NCI-H1417 treated with DMSO at 0.1 percent for 48 hours (cell line): Measurements from ENCODE around the gene CNP.

ENCODE experiments used
- DNase-seq: peaks from one replicate; lab custom pipeline; 2025; lab: John Stamatoyannopoulos, UW

Gene CNP

DNA sequence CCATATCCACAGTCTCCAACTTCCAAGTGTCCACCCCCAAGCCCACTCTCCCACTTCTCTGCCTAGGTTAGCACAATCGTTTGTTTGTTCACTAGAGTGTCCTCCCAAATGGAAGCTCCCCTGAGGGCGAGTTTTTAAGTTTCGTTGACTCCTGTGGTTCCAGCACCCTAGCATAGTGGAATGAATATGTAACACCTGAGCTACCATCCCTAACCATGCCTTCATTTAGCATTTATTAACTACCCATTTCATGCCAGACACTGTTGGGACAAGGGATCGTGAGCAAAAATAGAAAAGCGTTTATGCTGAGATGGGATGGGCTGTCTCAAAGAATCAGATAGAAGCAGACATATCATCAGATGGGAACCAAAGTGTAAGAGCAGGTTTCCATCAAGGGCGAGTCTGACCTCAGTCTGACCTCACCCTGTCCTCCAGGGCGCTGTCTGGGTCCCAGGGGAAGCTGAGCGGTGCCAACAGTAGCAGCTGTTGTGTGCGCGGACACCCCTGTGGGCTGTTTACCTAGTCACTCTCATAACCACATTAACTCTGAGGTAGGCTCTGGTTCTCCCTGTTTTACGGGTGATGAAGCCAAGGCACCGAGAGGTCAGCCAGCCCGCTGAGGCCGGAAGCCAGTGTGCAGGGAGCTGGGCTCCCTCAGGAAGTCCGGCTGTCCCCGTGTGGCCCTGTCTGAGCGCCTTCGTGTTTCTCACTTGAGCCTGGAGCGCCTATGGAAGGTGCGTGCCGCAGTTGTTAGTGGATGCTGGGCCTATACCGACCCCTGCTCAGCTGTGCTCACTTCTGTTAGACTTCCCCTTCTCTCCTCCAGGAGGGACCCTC lies 6.2 kb downstream of the CNP start:
- no peak for DNase-seq

DNA sequence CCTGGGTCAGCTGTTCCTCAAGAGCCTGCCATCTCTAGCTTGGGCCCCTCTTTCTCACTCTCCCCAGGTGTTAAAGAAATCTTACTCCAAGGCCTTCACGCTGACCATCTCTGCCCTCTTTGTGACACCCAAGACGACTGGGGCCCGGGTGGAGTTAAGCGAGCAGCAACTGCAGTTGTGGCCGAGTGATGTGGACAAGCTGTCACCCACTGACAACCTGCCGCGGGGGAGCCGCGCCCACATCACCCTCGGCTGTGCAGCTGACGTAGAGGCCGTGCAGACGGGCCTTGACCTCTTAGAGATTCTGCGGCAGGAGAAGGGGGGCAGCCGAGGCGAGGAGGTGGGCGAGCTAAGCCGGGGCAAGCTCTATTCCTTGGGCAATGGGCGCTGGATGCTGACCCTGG lies 6.8 kb downstream of the CNP start:
- no peak for DNase-seq

DNA sequence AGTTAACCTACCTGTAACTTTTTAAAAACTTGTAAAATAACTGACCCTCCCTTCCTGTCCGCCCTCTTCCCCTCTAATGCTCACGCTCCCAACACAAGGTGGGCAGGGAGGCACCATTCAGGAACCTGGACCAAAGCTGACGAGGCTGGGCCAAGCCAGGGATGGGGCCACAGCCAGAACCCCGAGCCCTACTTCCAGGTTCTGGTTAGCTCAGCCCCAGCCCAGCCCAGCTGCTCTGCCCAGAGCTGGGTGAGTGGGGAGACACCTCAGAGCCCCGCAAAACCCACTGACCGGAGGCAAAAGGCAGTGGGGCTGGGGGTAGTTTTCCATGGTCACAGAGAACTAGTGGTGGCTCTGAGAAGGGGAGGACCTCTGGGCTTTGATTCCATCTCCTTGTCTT lies 7.4 kb downstream of the CNP start:
- no peak for DNase-seq

- DNase-seq = no peak
These were observed 8.1 kb downstream of the CNP start for GRCh38 chr17:41974658-41975057.

DNA sequence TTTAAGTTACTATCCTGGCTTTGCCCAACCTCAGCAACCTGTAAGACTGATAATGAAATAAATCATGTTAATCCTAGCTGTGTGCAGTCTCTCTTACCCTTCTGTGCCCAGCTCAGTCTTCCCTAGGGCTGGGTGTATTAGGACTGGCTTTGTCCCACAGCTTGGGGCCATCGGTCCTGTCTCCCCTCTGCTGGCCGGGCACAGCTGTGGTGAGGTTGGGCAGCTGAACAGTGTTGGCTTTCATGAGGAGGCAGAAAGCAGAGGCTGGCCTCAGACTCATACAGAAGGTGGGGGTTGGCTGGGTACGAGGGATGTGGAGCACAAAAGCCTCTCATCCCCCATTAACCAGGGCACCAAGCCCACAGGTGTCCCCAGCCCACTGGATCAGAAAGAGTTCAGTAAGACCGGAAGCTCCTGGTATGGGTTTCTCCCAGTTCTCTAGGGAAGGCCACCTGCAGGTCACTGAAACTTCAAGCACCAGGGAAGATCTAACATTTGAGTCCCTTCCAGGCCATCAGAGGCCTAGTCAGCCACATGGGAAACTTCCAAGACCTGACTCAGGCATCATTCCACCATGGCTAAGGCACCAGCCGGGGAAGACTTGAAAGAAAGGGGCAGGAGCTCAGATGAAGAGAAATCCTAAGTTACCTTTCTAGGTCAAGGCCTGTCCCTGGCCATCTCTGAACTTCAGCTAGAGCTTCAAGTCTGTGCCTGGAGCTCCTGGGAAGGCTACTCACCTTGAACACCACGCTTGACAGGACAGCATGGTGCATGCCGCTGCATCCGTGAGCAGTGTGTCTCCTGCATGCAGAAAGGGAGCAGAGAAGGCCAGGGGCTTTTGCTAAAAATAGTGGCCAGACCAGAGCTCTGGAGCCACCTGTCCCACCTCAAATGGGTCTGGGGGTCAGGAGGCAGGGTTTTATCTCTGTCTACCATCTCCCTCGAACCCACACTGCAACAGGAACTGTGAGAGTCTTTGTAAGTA lies 8.8 kb downstream of the CNP start:
- no peak for DNase-seq

DNA sequence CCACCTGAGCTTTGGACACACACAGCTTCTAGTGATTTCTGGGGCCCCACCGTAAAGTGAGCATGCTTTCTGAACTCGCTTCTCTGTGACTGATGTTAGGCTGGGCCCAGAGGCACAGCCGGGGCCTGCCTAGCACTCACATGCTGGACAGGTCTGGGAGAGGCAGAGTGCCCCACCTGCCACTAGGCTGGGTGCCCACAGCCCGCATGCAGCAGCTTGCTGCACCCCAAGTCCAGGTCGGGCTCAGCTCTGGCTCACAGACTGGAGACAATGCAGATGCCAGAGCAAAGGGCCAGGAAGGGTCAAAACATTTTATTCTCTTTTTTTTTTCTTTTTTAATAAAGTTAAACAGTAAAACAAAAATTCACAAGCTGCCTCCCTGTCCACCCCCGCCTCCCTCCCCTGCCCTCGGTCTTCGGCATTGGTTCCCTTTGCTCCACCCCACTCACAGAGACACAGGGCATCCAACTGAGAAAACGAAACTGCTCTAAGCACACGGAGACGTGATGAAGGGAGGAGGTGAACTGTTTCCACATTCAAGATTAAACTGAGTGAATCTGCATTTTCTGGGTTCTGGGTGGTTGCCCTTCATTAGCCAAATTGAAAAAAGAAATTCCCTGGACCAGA lies 9.7 kb downstream of the CNP start:
- DNase-seq = no peak

- no peak for DNase-seq
These were observed 11.4 kb downstream of the CNP start for GRCh38 chr17:41977991-41978390.

- no peak for DNase-seq
These were observed 15.6 kb downstream of the CNP start for GRCh38 chr17:41982026-41982760.

DNA sequence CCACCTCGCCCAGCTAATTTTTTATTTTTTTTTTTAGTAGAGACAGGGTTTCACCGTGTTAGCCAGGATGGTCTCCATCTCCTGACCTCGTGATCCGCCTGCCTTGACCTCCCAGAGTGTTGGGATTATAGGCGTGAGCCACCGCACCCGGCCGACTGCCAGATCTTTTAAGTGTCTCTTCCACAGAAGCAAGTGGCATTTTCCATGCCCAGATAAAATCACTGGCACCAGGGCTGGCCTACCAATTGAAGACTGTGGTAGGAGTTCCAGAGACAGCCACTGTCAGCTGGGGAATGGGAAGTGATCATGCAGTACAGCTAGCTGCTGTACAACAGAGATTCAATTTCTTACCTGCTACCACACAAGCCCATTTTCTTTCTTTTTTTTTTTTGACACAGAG lies 17.9 kb downstream of the CNP start:
- no peak for DNase-seq

GRCh38 chr17:41985919-41986318 lies 19.3 kb downstream of the CNP start:
- DNase-seq = no peak

GRCh38 chr17:41986634-41987033 lies 20.0 kb downstream of the CNP start:
- DNase-seq = no peak

- no peak for DNase-seq
These were observed 21.0 kb downstream of the CNP start for GRCh38 chr17:41987642-41988041.

- DNase-seq = no peak
These were observed 21.8 kb downstream of the CNP start for GRCh38 chr17:41988418-41988817.

GRCh38 chr17:41989702-41990419 lies 23.3 kb downstream of the CNP start:
- DNase-seq = no peak

GRCh38 chr17:41992576-41992975 lies 26.0 kb downstream of the CNP start:
- DNase-seq = no peak

GRCh38 chr17:41996855-41997164 lies 30.2 kb downstream of the CNP start:
- DNase-seq = no peak

DNA sequence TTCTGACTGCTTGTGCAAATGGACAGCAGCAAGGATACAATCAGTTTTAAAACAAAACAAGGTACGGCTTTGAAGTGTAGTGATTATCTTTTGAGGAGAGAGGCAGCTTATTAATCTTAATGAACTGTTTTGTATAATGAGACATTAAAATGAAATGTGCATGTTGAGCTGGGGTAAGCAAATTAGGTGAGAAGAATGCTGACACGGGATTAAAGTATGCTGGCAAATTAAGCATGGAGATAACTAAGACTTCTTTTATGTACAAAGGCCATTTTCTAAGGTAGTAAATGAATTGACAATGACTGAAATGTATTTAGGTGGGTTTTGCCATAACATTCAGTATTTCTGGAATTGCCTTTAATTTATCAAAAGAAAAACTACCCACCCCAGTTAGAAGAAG lies 31.9 kb downstream of the CNP start:
- DNase-seq = no peak

- no peak for DNase-seq
These were observed 34.0 kb downstream of the CNP start for GRCh38 chr17:42000413-42001133.

DNA sequence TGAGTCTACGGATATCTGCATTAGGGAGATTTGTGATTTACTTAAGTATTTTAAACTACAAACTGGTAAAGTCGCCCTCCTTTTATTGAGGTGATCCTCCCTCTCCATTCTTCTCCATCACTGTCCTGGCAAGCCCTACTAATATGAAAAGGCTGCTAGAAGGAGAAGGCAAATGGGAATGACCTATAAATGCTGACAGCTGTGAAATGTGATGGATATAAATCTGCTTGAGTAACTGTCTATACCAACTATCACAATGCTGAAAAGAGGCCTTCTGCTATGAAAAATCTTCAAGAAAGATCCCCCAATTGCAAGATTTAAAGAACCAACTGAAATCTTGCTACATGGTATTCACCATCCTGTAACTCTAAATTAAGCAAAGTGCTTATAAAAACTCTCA lies 35.1 kb downstream of the CNP start:
- no peak for DNase-seq

GRCh38 chr17:42002175-42002791 lies 35.7 kb downstream of the CNP start:
- no peak for DNase-seq
